ENCODE results near the gene PTGES3.
"Not testable (repeated sequence)": the region's sequence is repeated elsewhere in the genome, so short reads cannot be mapped to it uniquely, and the experiment has no call there.

PTGES3 gene

GRCh38 chr12:56709759-56710376 lies 21.8 kb upstream of the PTGES3 start:
- DNase-seq (ENCODE audit: low read depth in 2 of 2): no peak

DNA sequence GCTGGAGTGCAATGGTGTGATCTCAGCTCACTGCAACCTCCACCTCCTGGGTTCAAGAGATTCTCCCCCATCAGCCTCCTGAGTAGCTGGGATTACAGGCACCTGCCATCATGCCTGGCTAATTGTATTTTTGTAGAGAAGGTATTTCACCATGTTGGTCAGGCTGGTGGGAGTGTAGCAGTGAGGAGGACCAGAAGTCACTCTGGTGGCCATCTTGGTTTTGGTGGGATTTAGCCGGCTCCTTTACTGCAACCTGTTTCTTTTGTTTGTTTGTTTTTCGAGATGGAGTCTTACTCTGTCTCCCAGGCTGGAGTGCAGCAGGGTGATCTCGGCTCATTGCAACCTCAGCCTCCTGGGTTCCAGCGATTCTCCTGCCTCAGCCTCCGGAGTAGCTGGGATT lies 16.4 kb upstream of the PTGES3 start:
- DNase-seq (ENCODE audit: low read depth in 2 of 2): not testable (repeated sequence)

DNA sequence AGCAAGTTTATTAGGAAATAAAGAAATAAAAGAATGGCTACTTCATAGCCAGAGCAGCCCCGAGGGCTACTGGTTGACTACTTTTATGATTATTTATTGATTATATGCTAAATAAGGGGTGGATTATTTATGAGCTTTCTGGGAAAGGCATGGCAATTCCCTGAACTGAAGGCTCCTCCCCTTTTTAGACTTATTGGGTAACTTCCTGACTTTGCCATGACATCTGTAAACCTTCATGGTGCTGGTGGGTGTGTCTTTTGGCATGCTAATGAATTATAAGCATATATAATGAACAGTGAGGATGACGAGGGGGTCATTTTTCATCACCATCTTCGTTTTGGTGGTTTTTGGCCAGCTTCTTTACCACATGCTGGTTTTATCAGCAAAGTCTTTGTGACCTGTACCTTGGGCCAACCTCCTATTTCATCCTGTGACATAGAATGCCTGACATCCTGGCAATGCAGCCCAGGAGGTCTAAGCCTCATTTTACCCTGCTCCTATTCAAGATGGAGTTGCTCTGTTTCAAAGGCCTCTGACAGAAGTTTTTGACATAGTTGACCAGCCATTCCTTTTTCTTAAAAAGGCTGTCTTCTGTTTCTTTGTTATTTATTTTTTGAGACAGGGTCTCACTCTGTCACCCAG lies 11.1 kb upstream of the PTGES3 start:
- DNase-seq (ENCODE audit: low read depth in 2 of 2): no peak

GRCh38 chr12:56695327-56696101 lies 7.4 kb upstream of the PTGES3 start:
- no peak for DNase-seq (ENCODE audit: low read depth in 2 of 2)

DNA sequence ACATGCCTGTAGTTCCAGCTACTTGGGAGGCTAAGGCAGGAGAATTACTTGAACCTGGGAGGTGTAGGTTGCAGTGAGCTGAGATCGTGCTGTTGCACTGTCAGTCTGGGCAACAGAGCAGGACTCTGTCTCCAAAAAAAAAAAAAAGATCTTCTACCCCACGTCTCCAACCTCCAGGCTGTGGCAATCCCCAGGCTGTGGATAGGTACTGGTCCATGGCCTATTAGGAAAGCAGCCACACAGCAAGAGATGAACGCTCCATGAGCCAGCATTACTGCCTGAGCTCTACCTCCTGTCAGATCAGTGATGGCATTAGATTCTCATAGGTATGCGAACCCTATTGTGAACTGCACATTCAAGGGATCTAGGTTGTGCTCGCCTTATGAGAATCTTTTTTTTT lies 6.1 kb upstream of the PTGES3 start:
- DNase-seq (ENCODE audit: low read depth in 2 of 2): no peak

- no peak for DNase-seq (ENCODE audit: low read depth in 2 of 2)
Observed at GRCh38 chr12:56688846-56689109, 694 bp upstream of the PTGES3 start.

GRCh38 chr12:56687223-56688128 lies 608 bp downstream of the PTGES3 start:
- DNase-seq (ENCODE audit: low read depth in 2 of 2): peak in 1 of 2 donors; percentile 30

- DNase-seq (ENCODE audit: low read depth in 2 of 2): no peak
Observed at GRCh38 chr12:56684745-56685359, 3.2 kb downstream of the PTGES3 start.

DNA sequence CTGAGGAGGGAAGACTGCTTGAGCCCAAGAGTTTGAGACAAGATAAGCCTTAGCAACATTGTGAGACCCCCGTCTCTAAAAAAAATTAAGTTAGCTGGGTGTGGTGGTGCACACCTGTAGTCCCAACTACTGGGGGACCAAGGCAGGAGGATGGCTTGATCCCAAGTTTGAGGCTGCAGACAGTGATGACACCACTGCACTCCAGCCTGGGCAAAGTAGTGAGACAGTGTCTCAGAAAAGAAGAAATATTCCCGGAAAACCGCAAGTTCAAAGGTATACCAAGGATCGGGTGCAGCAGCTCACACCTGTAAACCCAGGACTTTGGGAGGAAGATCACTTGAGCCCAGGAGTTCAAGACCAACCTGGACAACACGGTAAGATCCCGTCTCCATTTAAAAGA lies 5.8 kb downstream of the PTGES3 start:
- DNase-seq (ENCODE audit: low read depth in 2 of 2): no peak

DNA sequence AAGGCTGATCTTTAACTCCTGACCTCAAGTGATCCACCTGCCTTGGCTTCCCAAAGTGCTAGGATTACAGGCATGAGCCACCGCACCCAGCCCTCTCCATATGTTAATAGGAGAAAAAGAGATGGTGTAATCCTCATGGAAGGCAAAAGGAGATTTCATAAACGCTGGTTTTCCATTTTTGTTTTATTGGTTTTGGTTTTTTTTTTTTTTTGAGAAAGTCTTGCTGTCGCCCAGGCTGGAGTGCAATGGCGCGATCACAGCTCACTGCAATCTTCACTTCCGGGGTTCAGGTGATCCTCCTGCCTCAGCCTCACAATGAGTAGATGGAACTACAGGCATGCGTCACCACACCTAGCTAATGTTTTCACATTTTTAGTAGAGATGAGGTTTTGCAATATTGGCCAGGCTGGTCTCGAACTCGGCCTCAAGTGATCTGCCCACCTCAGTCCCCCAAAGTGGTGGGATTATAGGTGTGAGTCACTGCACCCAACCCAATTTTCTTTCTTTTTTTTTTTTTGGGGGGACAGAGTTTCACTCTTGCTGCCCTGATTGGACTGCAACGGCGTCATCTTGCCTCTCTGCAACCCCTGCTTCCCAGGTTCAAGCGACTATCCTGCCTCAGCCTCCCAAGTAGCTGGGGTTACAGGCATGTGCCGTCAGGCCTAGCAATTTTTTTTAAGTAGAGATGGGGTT lies 8.1 kb downstream of the PTGES3 start:
- no peak for DNase-seq (ENCODE audit: low read depth in 2 of 2)

DNA sequence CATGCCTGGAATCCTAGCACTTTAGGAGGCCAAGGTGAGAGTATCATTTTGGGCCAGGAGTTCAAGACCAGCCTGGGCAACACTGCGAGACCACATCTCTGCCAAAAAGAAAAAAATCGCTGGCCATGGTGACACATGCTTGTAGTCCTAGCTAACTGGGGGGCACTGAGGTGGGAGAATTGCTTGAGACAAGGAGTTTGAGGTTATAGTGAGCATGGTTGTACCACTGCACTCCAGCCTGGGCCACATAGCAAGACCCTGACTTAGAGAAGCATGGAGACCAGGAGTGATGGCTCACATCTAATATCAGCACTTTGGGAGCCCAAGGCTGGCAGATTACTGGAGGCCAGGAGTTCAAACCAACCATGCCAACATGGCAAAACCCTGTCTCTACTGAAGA lies 9.2 kb downstream of the PTGES3 start:
- DNase-seq (ENCODE audit: low read depth in 2 of 2): no peak

DNA sequence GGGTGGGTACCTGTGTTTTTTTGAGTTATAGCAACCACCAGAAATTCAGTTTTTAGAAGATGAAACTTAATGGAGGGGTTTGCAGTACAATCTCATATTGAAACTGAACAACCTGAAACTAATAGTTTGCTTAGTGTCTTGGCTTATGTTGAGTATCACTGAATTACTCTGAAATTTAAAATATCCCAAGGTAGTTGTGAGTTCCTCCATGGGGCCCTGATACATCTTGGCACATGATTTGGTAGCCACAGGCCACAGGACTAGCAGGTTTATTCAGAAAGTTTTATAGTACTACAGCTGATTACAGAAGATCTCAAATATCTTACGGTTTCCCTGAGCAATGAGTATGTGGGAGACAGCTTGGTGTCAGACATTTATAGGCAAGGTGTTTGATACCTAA lies 10.4 kb downstream of the PTGES3 start:
- DNase-seq (ENCODE audit: low read depth in 2 of 2): no peak

- DNase-seq (ENCODE audit: low read depth in 2 of 2): no peak
Observed at GRCh38 chr12:56676851-56677580, 11.1 kb downstream of the PTGES3 start.

GRCh38 chr12:56671608-56672007 lies 16.5 kb downstream of the PTGES3 start:
- no peak for DNase-seq (ENCODE audit: low read depth in 2 of 2)

- no peak for DNase-seq (ENCODE audit: low read depth in 2 of 2)
Observed at GRCh38 chr12:56670836-56671235, 17.2 kb downstream of the PTGES3 start.

DNA sequence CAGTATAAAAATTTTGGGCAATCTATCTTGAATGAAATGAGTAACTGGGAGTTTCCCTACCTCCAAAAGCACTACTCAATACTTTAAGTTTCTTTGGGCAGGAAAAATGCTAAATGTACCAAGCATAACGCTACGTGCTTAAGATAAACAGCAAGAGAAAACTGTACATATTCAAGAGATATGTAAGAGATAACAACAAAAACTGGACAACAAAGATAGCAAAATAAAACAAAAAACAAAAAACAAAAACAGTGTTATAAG lies 20.0 kb downstream of the PTGES3 start:
- no peak for DNase-seq (ENCODE audit: low read depth in 2 of 2)

- no peak for DNase-seq (ENCODE audit: low read depth in 2 of 2)
Observed at GRCh38 chr12:56661979-56662638, 26.0 kb downstream of the PTGES3 start.

- DNase-seq (ENCODE audit: low read depth in 2 of 2): no peak
Observed at GRCh38 chr12:56661560-56661959, 26.5 kb downstream of the PTGES3 start.

GRCh38 chr12:56658921-56659320 lies 29.2 kb downstream of the PTGES3 start:
- DNase-seq (ENCODE audit: low read depth in 2 of 2): no peak
